Effector memory CD4-positive, alpha-beta T cell (primary cell): ENCODE measurements around the gene NSUN2.

Source experiments
- DNase-seq, 3 donors: peaks; one replicate each; pipeline ENCODE4 v3.0.0-alpha.2; 2020
- H3K27ac ChIP-seq: 2 replicates; pipeline ENCODE4 v1.7.0; 2013; ENCODE audit warnings: mild to moderate bottlenecking, low read length, moderate library complexity; ENCODE audit not compliant: insufficient read depth, poor library complexity, severe bottlenecking
- H3K27me3 ChIP-seq: replicated peaks from 2 replicates; pipeline ENCODE4 v1.7.0; 2013; ENCODE audit warnings: mild to moderate bottlenecking, low read length; ENCODE audit not compliant: insufficient read depth, control insufficient read depth, poor library complexity, severe bottlenecking
- H3K36me3 ChIP-seq: 2 replicates; pipeline ENCODE4 v1.7.0; 2013; ENCODE audit warnings: mild to moderate bottlenecking, low read length, moderate library complexity; ENCODE audit not compliant: control insufficient read depth, insufficient read depth
- H3K4me1 ChIP-seq: 2 replicates; pipeline ENCODE4 v1.7.0; 2013; ENCODE audit warnings: low read length, mild to moderate bottlenecking; ENCODE audit not compliant: control insufficient read depth, insufficient read depth, poor library complexity, severe bottlenecking
- H3K4me3 ChIP-seq: 2 replicates; pipeline ENCODE4 v1.7.0; 2013; ENCODE audit warnings: low read length, low read depth, mild to moderate bottlenecking; ENCODE audit not compliant: insufficient read depth, poor library complexity, severe bottlenecking
- H3K9me3 ChIP-seq: 2 replicates; pipeline ENCODE4 v1.7.0; 2013; ENCODE audit warnings: mild to moderate bottlenecking, low read length, moderate library complexity; ENCODE audit not compliant: control insufficient read depth

The NSUN2 gene

GRCh38 chr5:6553972-6554371 lies 78.9 kb downstream of the NSUN2 start:
- Histone ChIP-seq H3K4me1 (no peaks in the 10 kb centered on the region), H3K36me3 (no peaks in the 10 kb centered on the region), H3K9me3 (no peaks in the 10 kb centered on the region), H3K4me3 (no peak overlapping the region), H3K27ac (no peak overlapping the region), H3K27me3 (no peaks in the 10 kb centered on the region)
- DNase-seq: no peak

DNA sequence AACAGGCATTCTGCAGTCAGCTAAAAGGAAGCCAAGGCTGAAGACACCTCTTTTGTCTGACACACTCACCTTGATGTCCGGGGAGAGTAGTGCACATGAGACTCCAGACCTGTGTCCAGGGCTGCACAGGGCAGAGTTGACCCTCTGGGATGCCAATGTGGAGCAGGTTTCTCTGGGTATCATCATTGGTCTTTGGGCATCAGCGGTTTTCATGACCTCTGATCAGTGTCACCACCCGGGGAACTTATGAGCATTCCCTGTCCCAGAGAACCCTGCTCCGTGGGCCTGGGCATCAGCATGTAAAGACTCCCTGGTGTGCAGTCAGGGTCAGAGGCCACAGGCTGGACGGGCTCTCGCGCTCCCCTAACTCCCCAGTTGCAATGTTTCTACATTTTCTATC lies 80.2 kb downstream of the NSUN2 start:
- Histone ChIP-seq H3K4me1 (no peaks in the 10 kb centered on the region), H3K27me3 (no peaks in the 10 kb centered on the region), H3K27ac (no peak overlapping the region), H3K4me3 (no peak overlapping the region), H3K36me3 (no peaks in the 10 kb centered on the region), H3K9me3 (no peaks in the 10 kb centered on the region)
- DNase-seq: no peak

GRCh38 chr5:6551955-6552313 lies 80.9 kb downstream of the NSUN2 start:
- no peak overlapping the region for H3K4me3 ChIP-seq
- no peaks in the 10 kb centered on the region for H3K4me1 ChIP-seq
- H3K36me3 ChIP-seq: no peaks in the 10 kb centered on the region
- no peaks in the 10 kb centered on the region for H3K9me3 ChIP-seq
- no peak for DNase-seq
- no peak overlapping the region for H3K27ac ChIP-seq
- H3K27me3 ChIP-seq: no peaks in the 10 kb centered on the region

- Histone ChIP-seq H3K27ac (no peak overlapping the region), H3K27me3 (no peaks in the 10 kb centered on the region), H3K36me3 (no peaks in the 10 kb centered on the region), H3K4me3 (no peak overlapping the region), H3K9me3 (no peaks in the 10 kb centered on the region), H3K4me1 (no peaks in the 10 kb centered on the region)
- no peak for DNase-seq
Observed at GRCh38 chr5:6551287-6551954, 81.4 kb downstream of the NSUN2 start.

DNA sequence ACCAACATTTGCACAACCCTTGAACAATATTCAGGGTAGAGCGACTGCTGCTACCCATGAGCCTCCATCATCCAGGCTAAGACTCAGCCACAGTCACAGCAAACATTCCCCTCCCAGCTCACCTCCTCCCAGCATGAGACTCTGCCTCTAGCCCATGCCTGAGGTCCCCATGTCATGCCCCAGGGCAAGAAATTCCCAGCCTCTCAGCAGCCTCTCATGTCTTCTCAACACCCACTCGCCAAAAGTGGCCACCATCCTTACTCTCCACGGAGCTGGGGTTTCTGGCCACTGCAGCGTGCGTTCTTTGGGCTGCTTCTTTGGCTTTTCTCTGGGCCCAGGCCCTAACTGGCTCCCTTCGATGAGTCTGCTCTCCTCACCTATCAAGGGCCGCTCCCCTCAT lies 82.2 kb downstream of the NSUN2 start:
- Histone ChIP-seq H3K4me3 (no peak overlapping the region), H3K27me3 (no peaks in the 10 kb centered on the region), H3K27ac (no peak overlapping the region), H3K36me3 (no peaks in the 10 kb centered on the region), H3K9me3 (no peaks in the 10 kb centered on the region), H3K4me1 (no peaks in the 10 kb centered on the region)
- DNase-seq: no peak
